Spleen (tissue), 7 donors: Measurements from ENCODE around the gene FLCN.

Experiments
- POLR2A ChIP-seq, 3 donors: fragments of 450-650 bp; IDR thresholded peaks; one replicate each; pipeline ENCODE4 v1.5.1; 2017; ENCODE audit warnings: antibody characterized with exemption in 3 of 3, mild to moderate bottlenecking in 1 of 3
- POLR2AphosphoS5 ChIP-seq, 3 donors: sonication (generic); formaldehyde crosslinking; IDR thresholded peaks; one replicate each; pipeline ENCODE4 v1.5.1; 2017; ENCODE audit warnings: antibody characterized with exemption in 3 of 3
- TF ChIP-seq, protein P1 (sequence below), 11 experiments: fragments of 200-600 bp in 7 of 11; fragments of 450-650 bp in 4 of 11; sonication (generic) in 4 of 11; IDR thresholded peaks in 8 of 11; conservative IDR thresholded peaks in 3 of 11; 1 replicate in 7 of 11; 2 replicates in 4 of 11; pipeline versions ENCODE4 v1.4.0 to v1.8.0; 2016 to 2021; ENCODE audit warnings: antibody characterized with exemption in 11 of 11, inconsistent platforms in 4 of 11, mild to moderate bottlenecking in 1 of 11
- donor health status: DM: no; HTN: no; CAD: no; lungs with moderate emphysema.
- donor health status: DM: no; HTN: no; CAD: no.
- donor health status: DM: no; HTN: no; CAD: no.

DNA sequence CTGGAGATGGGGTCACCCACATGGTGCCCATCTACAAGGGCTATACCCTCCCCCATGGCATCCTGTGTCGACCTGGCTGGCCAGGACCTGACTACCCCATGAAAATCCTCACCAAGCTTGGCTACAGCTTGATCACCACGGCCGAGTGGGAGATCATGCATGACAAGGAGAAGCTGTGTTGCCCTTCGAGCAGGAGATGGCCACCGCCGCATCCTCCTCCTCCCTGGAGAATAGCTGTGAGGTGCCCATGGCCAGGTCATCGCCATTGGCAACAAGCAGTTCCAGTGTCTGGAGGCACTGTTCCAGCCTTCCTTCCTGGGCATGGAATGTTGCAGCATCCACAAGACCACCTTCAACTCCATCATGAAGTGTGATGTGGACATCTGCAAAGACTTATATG is 5.3 kb upstream of the FLCN start:
- TF ChIP-seq, protein P1, sequence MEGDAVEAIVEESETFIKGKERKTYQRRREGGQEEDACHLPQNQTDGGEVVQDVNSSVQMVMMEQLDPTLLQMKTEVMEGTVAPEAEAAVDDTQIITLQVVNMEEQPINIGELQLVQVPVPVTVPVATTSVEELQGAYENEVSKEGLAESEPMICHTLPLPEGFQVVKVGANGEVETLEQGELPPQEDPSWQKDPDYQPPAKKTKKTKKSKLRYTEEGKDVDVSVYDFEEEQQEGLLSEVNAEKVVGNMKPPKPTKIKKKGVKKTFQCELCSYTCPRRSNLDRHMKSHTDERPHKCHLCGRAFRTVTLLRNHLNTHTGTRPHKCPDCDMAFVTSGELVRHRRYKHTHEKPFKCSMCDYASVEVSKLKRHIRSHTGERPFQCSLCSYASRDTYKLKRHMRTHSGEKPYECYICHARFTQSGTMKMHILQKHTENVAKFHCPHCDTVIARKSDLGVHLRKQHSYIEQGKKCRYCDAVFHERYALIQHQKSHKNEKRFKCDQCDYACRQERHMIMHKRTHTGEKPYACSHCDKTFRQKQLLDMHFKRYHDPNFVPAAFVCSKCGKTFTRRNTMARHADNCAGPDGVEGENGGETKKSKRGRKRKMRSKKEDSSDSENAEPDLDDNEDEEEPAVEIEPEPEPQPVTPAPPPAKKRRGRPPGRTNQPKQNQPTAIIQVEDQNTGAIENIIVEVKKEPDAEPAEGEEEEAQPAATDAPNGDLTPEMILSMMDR (IDR thresholded peaks at IDR 0.05 in 8 of 11, conservative IDR thresholded peaks at IDR 0.05 in 3 of 11) = no peak
- TF ChIP-seq POLR2AphosphoS5 (IDR thresholded peaks at IDR 0.05) (no peak), POLR2A (IDR thresholded peaks at IDR 0.05) (no peak)
